H9 (cell line): Measurements from ENCODE around the gene ENO3. TPM values are rescaled to one million over a fixed set of nuclear protein-coding genes. Genes with fewer than 3 reads are reported as not detected.

Experiments
- DNase-seq: peaks from one replicate; pipeline ENCODE4 v3.0.0-alpha.2; 2017
- H2AFZ ChIP-seq: one replicate; pipeline ENCODE4 v1.6.1; 2013; ENCODE audit warnings: mild to moderate bottlenecking, low read length, control low read depth, moderate library complexity
- H2AK5ac ChIP-seq: 2 replicates; pipeline ENCODE4 v1.6.1; 2013; ENCODE audit warnings: low read length, control low read depth, mixed read lengths; ENCODE audit not compliant: insufficient read length
- H2BK120ac ChIP-seq: one replicate; pipeline ENCODE4 v1.6.1; 2013; ENCODE audit warnings: low read depth, mild to moderate bottlenecking, low read length, control low read depth, inconsistent platforms; ENCODE audit not compliant: poor library complexity, severe bottlenecking
- H2BK12ac ChIP-seq: 2 replicates; pipeline ENCODE4 v1.6.1; 2013; ENCODE audit warnings: low read length, control low read depth, mixed read lengths, low read depth; ENCODE audit not compliant: insufficient read length
- H2BK15ac ChIP-seq: 2 replicates; pipeline ENCODE4 v1.6.1; 2013; ENCODE audit warnings: low read depth, low read length, control low read depth
- H2BK20ac ChIP-seq: one replicate; pipeline ENCODE4 v1.6.1; 2013; ENCODE audit warnings: low read depth, mild to moderate bottlenecking, low read length, control low read depth, inconsistent platforms; ENCODE audit not compliant: poor library complexity, severe bottlenecking
- H2BK5ac ChIP-seq: 2 replicates; pipeline ENCODE4 v1.6.1; 2013; ENCODE audit warnings: low read length, control low read depth, mixed read lengths; ENCODE audit not compliant: insufficient read length
- H3K14ac ChIP-seq: 2 replicates; pipeline ENCODE4 v1.6.1; 2013; ENCODE audit warnings: low read length, control low read depth; ENCODE audit not compliant: insufficient read depth
- H3K18ac ChIP-seq: 2 replicates; pipeline ENCODE4 v1.6.1; 2013; ENCODE audit warnings: low read depth, mild to moderate bottlenecking, mixed read lengths, low read length, control low read depth; ENCODE audit not compliant: insufficient read length
- H3K23ac ChIP-seq: 2 replicates; pipeline ENCODE4 v1.6.1; 2013; ENCODE audit warnings: low read length, control low read depth, mixed read lengths, low read depth; ENCODE audit not compliant: insufficient read length
- H3K23me2 ChIP-seq: 2 replicates; pipeline ENCODE4 v1.6.1; 2013; ENCODE audit warnings: low read depth, mild to moderate bottlenecking, mixed read lengths, low read length, control low read depth; ENCODE audit not compliant: insufficient read length, poor library complexity, severe bottlenecking
- H3K27ac ChIP-seq: 2 replicates; pipeline ENCODE4 v1.5.1; 2013; ENCODE audit warnings: low read length, control low read depth, mixed read lengths, low read depth; ENCODE audit not compliant: insufficient read length
- H3K27me3 ChIP-seq: 2 replicates; pipeline ENCODE4 v1.6.1; 2013; ENCODE audit warnings: low read length, control low read depth, inconsistent platforms; ENCODE audit not compliant: insufficient read depth
- H3K4ac ChIP-seq: 2 replicates; pipeline ENCODE4 v1.6.1; 2013; ENCODE audit warnings: low read depth, mild to moderate bottlenecking, control low read depth, inconsistent platforms, low read length, moderate library complexity
- H3K4me1 ChIP-seq: 2 replicates; pipeline ENCODE4 v1.6.1; 2013; ENCODE audit warnings: low read length, control low read depth, inconsistent platforms; ENCODE audit not compliant: insufficient read depth
- H3K4me2 ChIP-seq: 2 replicates; pipeline ENCODE4 v1.6.1; 2013; ENCODE audit warnings: low read length, control low read depth, mixed read lengths; ENCODE audit not compliant: insufficient read length, insufficient read depth
- H3K56ac ChIP-seq: 2 replicates; pipeline ENCODE4 v1.6.1; 2013; ENCODE audit warnings: low read depth, mild to moderate bottlenecking, mixed read lengths, low read length, control low read depth; ENCODE audit not compliant: insufficient read length
- H3K79me1 ChIP-seq: 2 replicates; pipeline ENCODE4 v1.6.1; 2013; ENCODE audit warnings: low read depth, mild to moderate bottlenecking, moderate library complexity, low read length, control low read depth, inconsistent platforms; ENCODE audit not compliant: insufficient read depth, poor library complexity, severe bottlenecking
- H3K79me2 ChIP-seq: 2 replicates; pipeline ENCODE4 v1.6.1; 2013; ENCODE audit warnings: low read length, control low read depth, inconsistent platforms; ENCODE audit not compliant: insufficient read depth
- H3K9ac ChIP-seq: 2 replicates; pipeline ENCODE4 v1.6.1; 2013; ENCODE audit warnings: low read length, control low read depth, mixed read lengths; ENCODE audit not compliant: insufficient read length; ENCODE audit errors: extremely low read depth
- H3K9me3 ChIP-seq: one replicate; pipeline ENCODE4 v1.6.1; 2013; ENCODE audit warnings: low read depth, low read length, inconsistent platforms; ENCODE audit not compliant: control insufficient read depth
- H3T11ph ChIP-seq: one replicate; pipeline ENCODE4 v1.6.1; 2013; ENCODE audit warnings: mild to moderate bottlenecking, low read length, control low read depth, inconsistent platforms
- H4K20me1 ChIP-seq: one replicate; pipeline ENCODE4 v1.6.1; 2013; ENCODE audit not compliant: control insufficient read depth, insufficient read length, insufficient read depth
- H4K5ac ChIP-seq: 2 replicates; pipeline ENCODE4 v1.6.1; 2013; ENCODE audit warnings: low read depth, mild to moderate bottlenecking, mixed read lengths, low read length, control low read depth; ENCODE audit not compliant: insufficient read length
- H4K8ac ChIP-seq: replicated peaks from 2 replicates; pipeline ENCODE4 v1.6.1; 2013; ENCODE audit warnings: low read length, control low read depth, mixed read lengths, low read depth; ENCODE audit not compliant: insufficient read length
- H4K91ac ChIP-seq: 2 replicates; pipeline ENCODE4 v1.6.1; 2013; ENCODE audit warnings: low read depth, mild to moderate bottlenecking, moderate library complexity, mixed read lengths, low read length, control low read depth; ENCODE audit not compliant: insufficient read length
- H3K27ac Mint-ChIP-seq, 3 experiments: 2 replicates in 2 of 3; 3 replicates in 1 of 3; pipeline ENCODE4 v1.8.0; 2020 to 2021; ENCODE audit warnings: mixed read lengths in 3 of 3, mild to moderate bottlenecking in 1 of 3, moderate library complexity in 1 of 3
- H3K27me3 Mint-ChIP-seq: 2 replicates; pipeline ENCODE4 v1.8.0; 2021; ENCODE audit warnings: low read depth, mild to moderate bottlenecking, moderate library complexity, mixed read lengths
- H3K36me3 Mint-ChIP-seq, 3 experiments: 2 replicates in 2 of 3; 3 replicates in 1 of 3; pipeline ENCODE4 v1.8.0; 2020 to 2021; ENCODE audit warnings: low read depth in 3 of 3, mixed read lengths in 3 of 3; ENCODE audit not compliant: insufficient read depth in 1 of 3
- H3K4me1 Mint-ChIP-seq, 2 experiments: 2 replicates each; pipeline ENCODE4 v1.8.0; 2020; ENCODE audit warnings: mixed read lengths in 2 of 2
- H3K4me3 Mint-ChIP-seq, 2 experiments: 2 replicates in 1 of 2; 3 replicates in 1 of 2; pipeline ENCODE4 v1.8.0; 2020 to 2021; ENCODE audit warnings: mild to moderate bottlenecking in 2 of 2, mixed read lengths in 2 of 2, moderate library complexity in 1 of 2
- H3K9me3 Mint-ChIP-seq, 2 experiments: 2 replicates in 1 of 2; 3 replicates in 1 of 2; pipeline ENCODE4 v1.8.0; 2020; ENCODE audit warnings: mild to moderate bottlenecking in 2 of 2, mixed read lengths in 2 of 2, moderate library complexity in 1 of 2
- WGBS: extraction: QIAGEN DNeasy Blood & Tissue Kit; methylation state at CpG from one replicate; pipeline ENCODE4 v1.1.7; 2013; ENCODE audit warnings: missing lambda C conversion rate, low lambda C conversion rate, mixed read lengths; ENCODE audit not compliant: insufficient read length; ENCODE audit errors: extremely low coverage; 5-methylcytosine and 5-hydroxymethylcytosine counted together
- total RNA-seq: library from RNA; stranded (reverse); gene quantifications from 2 replicates; pipeline ENCODE4 v1.2.1, GENCODE V29; 2021
- TF ChIP-seq, protein P1 (sequence below): fragments of 200-600 bp; sonication (generic); conservative IDR thresholded peaks from 3 replicates; pipeline ENCODE4 v1.8.0; 2021; ENCODE audit warnings: antibody characterized with exemption, mild to moderate bottlenecking

ENO3 gene
- total RNA-seq, 1 experiment from 2014 or later, result 25.4 TPM

DNA sequence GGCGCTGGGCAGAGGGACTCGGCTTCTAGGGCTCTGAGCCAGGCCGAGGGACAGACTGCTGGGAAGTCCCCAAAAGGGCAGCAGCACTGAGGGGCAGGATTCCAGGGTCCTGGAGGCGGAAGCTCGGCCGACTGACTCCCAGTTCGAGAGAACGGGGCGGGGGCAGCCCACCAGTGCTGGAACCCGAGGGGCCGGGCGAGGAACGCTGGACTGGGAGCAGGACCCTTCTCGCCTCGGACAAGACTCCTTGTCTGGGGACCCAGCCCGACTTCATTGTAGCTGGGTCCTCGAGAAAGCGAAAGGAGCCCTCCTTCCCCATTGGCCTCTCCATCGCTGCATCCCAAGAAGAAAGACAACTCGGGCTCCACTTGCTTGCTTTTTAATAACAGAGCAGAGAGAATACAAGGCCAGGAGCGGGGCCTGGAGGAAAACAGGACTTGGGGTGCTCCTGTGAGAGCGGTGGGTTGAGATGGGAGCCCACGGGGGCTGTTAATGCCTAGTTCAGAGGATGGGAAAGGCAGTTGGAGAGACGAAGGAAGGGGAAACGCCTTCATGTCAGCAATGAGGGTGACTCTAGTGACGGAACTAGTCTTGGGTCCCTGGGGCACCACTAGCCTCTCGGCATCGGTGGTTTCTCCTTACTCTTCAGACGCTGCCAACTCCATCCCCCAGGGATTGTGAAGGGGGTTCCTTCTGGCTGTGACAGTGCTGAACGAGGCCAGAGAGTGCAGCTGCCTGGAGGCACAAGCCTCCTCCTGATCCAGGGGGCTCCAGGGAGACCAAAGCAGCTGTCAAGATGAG is 37.0 kb downstream of the ENO3 start:
- H3T11ph ChIP-seq, result no peak overlapping the region
- H2BK5ac ChIP-seq, result no peak overlapping the region
- no CpG with 5 or more reads among the region's 30 CpGs for WGBS
- no peak overlapping the region for H3K18ac ChIP-seq
- Mint-ChIP-seq H3K9me3 (no peaks in the 10 kb centered on the region), H3K27me3 (peaks cover 55% of the 10 kb centered on the region), H3K36me3 (peaks cover 0 to 2% (median 0%) of the 10 kb centered on the region in 3 experiments; a peak in 2 of 7 replicates), H3K27ac (no peak overlapping the region), H3K4me3 (peak overlapping the region; percentile 79 to 87), H3K4me1 (peaks cover 18 to 22% of the 10 kb centered on the region in 2 experiments)
- H2BK15ac ChIP-seq, result no peak overlapping the region
- peak overlapping the region; percentile 76 for H3K4me2 ChIP-seq
- DNase-seq, result no peak
- H3K14ac ChIP-seq, result no peak overlapping the region
- H3K9me3 ChIP-seq, result no peaks in the 10 kb centered on the region
- TF ChIP-seq, protein P1, sequence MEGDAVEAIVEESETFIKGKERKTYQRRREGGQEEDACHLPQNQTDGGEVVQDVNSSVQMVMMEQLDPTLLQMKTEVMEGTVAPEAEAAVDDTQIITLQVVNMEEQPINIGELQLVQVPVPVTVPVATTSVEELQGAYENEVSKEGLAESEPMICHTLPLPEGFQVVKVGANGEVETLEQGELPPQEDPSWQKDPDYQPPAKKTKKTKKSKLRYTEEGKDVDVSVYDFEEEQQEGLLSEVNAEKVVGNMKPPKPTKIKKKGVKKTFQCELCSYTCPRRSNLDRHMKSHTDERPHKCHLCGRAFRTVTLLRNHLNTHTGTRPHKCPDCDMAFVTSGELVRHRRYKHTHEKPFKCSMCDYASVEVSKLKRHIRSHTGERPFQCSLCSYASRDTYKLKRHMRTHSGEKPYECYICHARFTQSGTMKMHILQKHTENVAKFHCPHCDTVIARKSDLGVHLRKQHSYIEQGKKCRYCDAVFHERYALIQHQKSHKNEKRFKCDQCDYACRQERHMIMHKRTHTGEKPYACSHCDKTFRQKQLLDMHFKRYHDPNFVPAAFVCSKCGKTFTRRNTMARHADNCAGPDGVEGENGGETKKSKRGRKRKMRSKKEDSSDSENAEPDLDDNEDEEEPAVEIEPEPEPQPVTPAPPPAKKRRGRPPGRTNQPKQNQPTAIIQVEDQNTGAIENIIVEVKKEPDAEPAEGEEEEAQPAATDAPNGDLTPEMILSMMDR, result no peak
- H4K91ac ChIP-seq, result no peak overlapping the region
- no peak overlapping the region for H3K27ac ChIP-seq
- peaks cover 1% of the 10 kb centered on the region; the same call in 1 of the 2 replicates for H3K27me3 ChIP-seq
- H3K56ac ChIP-seq, result no peak overlapping the region
- H3K79me1 ChIP-seq, result no peaks in the 10 kb centered on the region
- H3K79me2 ChIP-seq, result no peaks in the 10 kb centered on the region
- no peak overlapping the region for H3K23ac ChIP-seq
- H2BK120ac ChIP-seq, result no peak overlapping the region
- no peak overlapping the region for H2AFZ ChIP-seq
- H3K23me2 ChIP-seq, result peaks cover 14% of the 10 kb centered on the region
- H3K4ac ChIP-seq, result no peak overlapping the region
- H2BK20ac ChIP-seq, result no peak overlapping the region
- no peaks in the 10 kb centered on the region for H4K20me1 ChIP-seq
- no peaks in the 10 kb centered on the region for H3K4me1 ChIP-seq
- H4K8ac ChIP-seq, result no peak overlapping the region
- H4K5ac ChIP-seq, result no peak overlapping the region
- H3K9ac ChIP-seq, result no peak overlapping the region
- no peak overlapping the region for H2BK12ac ChIP-seq
- H2AK5ac ChIP-seq, result no peak overlapping the region
